HepG2 (cell line): ENCODE measurements around the gene RAC3. TPM values are rescaled to one million over a fixed set of nuclear protein-coding genes. Genes with fewer than 3 reads are reported as not detected.

Source experiments
- ELF1 ChIP-seq: sonication (generic); formaldehyde crosslinking; IDR thresholded peaks from 2 replicates; pipeline ENCODE4 v1.4.0; 2020; ENCODE audit warnings: missing genetic modification reagents
- KDM5A ChIP-seq: fragments of 200-600 bp; sonication (generic); IDR thresholded peaks from 2 replicates; pipeline ENCODE4 v1.7.0; 2018; ENCODE audit warnings: antibody characterized with exemption, mild to moderate bottlenecking, low read length, borderline replicate concordance
- TARDBP ChIP-seq: sonication (generic); formaldehyde crosslinking; IDR thresholded peaks from 2 replicates; pipeline ENCODE4 v1.8.0; 2022; ENCODE audit warnings: mild to moderate bottlenecking, missing genetic modification reagents
- THAP11 ChIP-seq: IDR thresholded peaks from 2 replicates; pipeline ENCODE4 v1.6.1; 2016; ENCODE audit warnings: missing biosample characterization, missing genetic modification reagents
- ZBTB7B ChIP-seq: sonication (generic); formaldehyde crosslinking; IDR thresholded peaks from 2 replicates; pipeline ENCODE4 v1.4.0; 2020; ENCODE audit warnings: missing genetic modification reagents
- ZNF124 ChIP-seq: sonication (generic); formaldehyde crosslinking; IDR thresholded peaks from 2 replicates; pipeline ENCODE4 v1.4.0; 2020; ENCODE audit warnings: missing genetic modification reagents
- ZNF891 ChIP-seq: sonication (generic); formaldehyde crosslinking; IDR thresholded peaks from 2 replicates; pipeline ENCODE4 v1.5.0; 2020; ENCODE audit warnings: mild to moderate bottlenecking, missing genetic modification reagents
- ZSCAN31 ChIP-seq: sonication (generic); formaldehyde crosslinking; IDR thresholded peaks from 2 replicates; pipeline ENCODE4 v1.5.0; 2020; ENCODE audit warnings: low read depth, mild to moderate bottlenecking, missing genetic modification reagents
- polyA plus RNA-seq, 8 experiments: library from polyadenylated mRNA; depleted of rRNA in 3 of 8; stranded (reverse) in 7 of 8; unstranded in 1 of 8; fragments of >200 nt; fragmentation: Illumina TruSeq in 4 of 8; extraction: Trizol in 4 of 8; gene quantifications; 2 replicates each; pipeline versions ENCODE4 v1.2.1 to v1.2.3, GENCODE V29; 2011 to 2016; ENCODE audit warnings: low read depth in 4 of 8, missing spikeins in 1 of 8, mixed read lengths in 1 of 8; ENCODE audit not compliant: insufficient read depth in 1 of 8
- total RNA-seq, 5 experiments: library from RNA; depleted of rRNA; stranded (reverse); fragments of >200 nt; fragmentation: Illumina TruSeq; extraction: Trizol; gene quantifications; 2 replicates each; pipeline ENCODE4 v1.2.3, GENCODE V29; 2016; ENCODE audit warnings: low read depth in 1 of 5
- TF ChIP-seq, protein P1 (sequence below): sonication (generic); formaldehyde crosslinking; IDR thresholded peaks from 2 replicates; pipeline ENCODE4 v1.8.0; 2022; ENCODE audit warnings: low read depth, missing genetic modification reagents
- TF ChIP-seq, protein P2 (sequence below): sonication (generic); formaldehyde crosslinking; IDR thresholded peaks from 2 replicates; pipeline ENCODE4 v1.4.0; 2020; ENCODE audit warnings: mild to moderate bottlenecking, missing genetic modification reagents
- TF ChIP-seq, protein P3 (sequence below): sonication (generic); formaldehyde crosslinking; IDR thresholded peaks from 2 replicates; pipeline ENCODE4 v1.4.0; 2020; ENCODE audit warnings: missing genetic modification reagents
- TF ChIP-seq, protein P4 (sequence below): sonication (generic); formaldehyde crosslinking; IDR thresholded peaks from 2 replicates; pipeline ENCODE4 v1.4.0; 2020; ENCODE audit warnings: missing genetic modification reagents, borderline replicate concordance
- TF ChIP-seq, protein P5 (sequence below): sonication (generic); formaldehyde crosslinking; conservative IDR thresholded peaks from 2 replicates; pipeline ENCODE4 v1.4.0; 2020; ENCODE audit warnings: missing genetic modification reagents
- TF ChIP-seq, protein P6 (sequence below): sonication (generic); formaldehyde crosslinking; IDR thresholded peaks from 2 replicates; pipeline ENCODE4 v1.4.0; 2020; ENCODE audit warnings: mild to moderate bottlenecking, missing genetic modification reagents, borderline replicate concordance

RAC3 gene
- total and polyA plus RNA-seq, 2 of the 13 experiments (the other 11 are each of a cell fraction or from before 2014, with no cell fraction given) = 10.5 to 21.3 TPM

DNA sequence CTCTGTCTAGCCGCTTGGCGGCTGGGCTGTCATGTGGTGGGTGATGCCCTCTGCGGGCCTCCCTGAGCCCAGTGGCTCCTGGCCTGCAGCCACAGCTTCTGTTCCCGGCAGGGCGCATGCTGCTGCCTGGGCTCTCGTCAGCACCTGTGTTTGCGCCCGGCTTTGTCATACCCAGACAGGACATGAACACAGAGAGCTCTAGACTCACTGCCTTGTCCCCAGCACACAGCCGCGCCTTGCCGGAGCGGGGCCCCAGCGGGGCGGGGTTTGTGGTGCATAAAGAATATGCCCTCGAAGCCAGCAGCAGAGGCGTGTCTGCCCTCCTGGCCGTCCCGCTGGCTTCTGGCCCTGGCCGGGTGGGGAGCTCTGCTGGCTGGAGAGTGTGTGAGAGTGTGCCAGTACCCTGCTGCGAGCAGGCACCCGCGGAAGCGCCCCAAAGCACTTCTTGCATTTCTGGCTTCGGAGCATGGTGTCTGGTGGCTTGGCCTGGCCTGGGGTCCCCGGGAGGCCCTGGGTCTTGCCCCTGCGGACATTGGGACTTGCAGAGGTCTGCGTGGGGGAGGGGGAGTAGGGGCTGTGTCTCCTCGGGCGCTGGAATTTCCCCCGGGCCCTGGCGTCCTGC is 39.7 kb upstream of the RAC3 start (continued):
- TF ChIP-seq, protein P1, sequence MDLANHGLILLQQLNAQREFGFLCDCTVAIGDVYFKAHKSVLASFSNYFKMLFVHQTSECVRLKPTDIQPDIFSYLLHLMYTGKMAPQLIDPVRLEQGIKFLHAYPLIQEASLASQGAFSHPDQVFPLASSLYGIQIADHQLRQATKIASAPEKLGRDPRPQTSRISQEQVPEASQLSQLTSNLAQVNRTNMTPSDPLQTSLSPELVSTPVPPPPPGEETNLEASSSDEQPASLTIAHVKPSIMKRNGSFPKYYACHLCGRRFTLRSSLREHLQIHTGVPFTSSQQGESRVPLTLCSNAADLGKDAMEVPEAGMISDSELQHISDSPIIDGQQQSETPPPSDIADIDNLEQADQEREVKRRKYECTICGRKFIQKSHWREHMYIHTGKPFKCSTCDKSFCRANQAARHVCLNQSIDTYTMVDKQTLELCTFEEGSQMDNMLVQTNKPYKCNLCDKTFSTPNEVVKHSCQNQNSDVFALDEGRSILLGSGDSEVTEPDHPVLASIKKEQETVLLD (CRISPR knock-in tag) = 0 out of 2 replicates have a peak, but pooled peaks have one; percentile 50
- TF ChIP-seq ZNF891 (CRISPR knock-in tag) = peak; percentile 25
- TF ChIP-seq ZNF124 (CRISPR knock-in tag) = peak; percentile 31; the same call in 1 of the 2 replicates
- TF ChIP-seq, protein P2, sequence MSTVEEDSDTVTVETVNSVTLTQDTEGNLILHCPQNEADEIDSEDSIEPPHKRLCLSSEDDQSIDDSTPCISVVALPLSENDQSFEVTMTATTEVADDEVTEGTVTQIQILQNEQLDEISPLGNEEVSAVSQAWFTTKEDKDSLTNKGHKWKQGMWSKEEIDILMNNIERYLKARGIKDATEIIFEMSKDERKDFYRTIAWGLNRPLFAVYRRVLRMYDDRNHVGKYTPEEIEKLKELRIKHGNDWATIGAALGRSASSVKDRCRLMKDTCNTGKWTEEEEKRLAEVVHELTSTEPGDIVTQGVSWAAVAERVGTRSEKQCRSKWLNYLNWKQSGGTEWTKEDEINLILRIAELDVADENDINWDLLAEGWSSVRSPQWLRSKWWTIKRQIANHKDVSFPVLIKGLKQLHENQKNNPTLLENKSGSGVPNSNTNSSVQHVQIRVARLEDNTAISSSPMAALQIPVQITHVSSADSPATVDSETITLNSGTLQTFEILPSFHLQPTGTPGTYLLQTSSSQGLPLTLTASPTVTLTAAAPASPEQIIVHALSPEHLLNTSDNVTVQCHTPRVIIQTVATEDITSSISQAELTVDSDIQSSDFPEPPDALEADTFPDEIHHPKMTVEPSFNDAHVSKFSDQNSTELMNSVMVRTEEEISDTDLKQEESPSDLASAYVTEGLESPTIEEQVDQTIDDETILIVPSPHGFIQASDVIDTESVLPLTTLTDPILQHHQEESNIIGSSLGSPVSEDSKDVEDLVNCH (CRISPR knock-in tag) = no peak
- peak; percentile 57 for TF ChIP-seq ELF1 (CRISPR knock-in tag)
- TF ChIP-seq, protein P3, sequence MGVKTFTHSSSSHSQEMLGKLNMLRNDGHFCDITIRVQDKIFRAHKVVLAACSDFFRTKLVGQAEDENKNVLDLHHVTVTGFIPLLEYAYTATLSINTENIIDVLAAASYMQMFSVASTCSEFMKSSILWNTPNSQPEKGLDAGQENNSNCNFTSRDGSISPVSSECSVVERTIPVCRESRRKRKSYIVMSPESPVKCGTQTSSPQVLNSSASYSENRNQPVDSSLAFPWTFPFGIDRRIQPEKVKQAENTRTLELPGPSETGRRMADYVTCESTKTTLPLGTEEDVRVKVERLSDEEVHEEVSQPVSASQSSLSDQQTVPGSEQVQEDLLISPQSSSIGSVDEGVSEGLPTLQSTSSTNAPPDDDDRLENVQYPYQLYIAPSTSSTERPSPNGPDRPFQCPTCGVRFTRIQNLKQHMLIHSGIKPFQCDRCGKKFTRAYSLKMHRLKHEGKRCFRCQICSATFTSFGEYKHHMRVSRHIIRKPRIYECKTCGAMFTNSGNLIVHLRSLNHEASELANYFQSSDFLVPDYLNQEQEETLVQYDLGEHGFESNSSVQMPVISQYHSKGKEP (CRISPR knock-in tag) = peak; percentile 22; the same call in 1 of the 2 replicates
- TF ChIP-seq THAP11 (CRISPR knock-in tag) = peak; percentile 73; the same call in 1 of the 2 replicates
- TF ChIP-seq KDM5A = peak; percentile 72; the same call in 1 of the 2 replicates
- TF ChIP-seq, protein P4, sequence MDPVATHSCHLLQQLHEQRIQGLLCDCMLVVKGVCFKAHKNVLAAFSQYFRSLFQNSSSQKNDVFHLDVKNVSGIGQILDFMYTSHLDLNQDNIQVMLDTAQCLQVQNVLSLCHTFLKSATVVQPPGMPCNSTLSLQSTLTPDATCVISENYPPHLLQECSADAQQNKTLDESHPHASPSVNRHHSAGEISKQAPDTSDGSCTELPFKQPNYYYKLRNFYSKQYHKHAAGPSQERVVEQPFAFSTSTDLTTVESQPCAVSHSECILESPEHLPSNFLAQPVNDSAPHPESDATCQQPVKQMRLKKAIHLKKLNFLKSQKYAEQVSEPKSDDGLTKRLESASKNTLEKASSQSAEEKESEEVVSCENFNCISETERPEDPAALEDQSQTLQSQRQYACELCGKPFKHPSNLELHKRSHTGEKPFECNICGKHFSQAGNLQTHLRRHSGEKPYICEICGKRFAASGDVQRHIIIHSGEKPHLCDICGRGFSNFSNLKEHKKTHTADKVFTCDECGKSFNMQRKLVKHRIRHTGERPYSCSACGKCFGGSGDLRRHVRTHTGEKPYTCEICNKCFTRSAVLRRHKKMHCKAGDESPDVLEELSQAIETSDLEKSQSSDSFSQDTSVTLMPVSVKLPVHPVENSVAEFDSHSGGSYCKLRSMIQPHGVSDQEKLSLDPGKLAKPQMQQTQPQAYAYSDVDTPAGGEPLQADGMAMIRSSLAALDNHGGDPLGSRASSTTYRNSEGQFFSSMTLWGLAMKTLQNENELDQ (CRISPR knock-in tag) = 0 out of 2 replicates have a peak, but pooled peaks have one; percentile 9
- peak; percentile 86 for TF ChIP-seq ZSCAN31 (CRISPR knock-in tag)
- TF ChIP-seq, protein P5, sequence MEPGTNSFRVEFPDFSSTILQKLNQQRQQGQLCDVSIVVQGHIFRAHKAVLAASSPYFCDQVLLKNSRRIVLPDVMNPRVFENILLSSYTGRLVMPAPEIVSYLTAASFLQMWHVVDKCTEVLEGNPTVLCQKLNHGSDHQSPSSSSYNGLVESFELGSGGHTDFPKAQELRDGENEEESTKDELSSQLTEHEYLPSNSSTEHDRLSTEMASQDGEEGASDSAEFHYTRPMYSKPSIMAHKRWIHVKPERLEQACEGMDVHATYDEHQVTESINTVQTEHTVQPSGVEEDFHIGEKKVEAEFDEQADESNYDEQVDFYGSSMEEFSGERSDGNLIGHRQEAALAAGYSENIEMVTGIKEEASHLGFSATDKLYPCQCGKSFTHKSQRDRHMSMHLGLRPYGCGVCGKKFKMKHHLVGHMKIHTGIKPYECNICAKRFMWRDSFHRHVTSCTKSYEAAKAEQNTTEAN (CRISPR knock-in tag) = peak; percentile 59; the same call in 1 of the 2 replicates
- TF ChIP-seq TARDBP (CRISPR knock-in tag) = peak; percentile 84
- TF ChIP-seq ZBTB7B (CRISPR knock-in tag) = peak; percentile 93
- TF ChIP-seq, protein P6, sequence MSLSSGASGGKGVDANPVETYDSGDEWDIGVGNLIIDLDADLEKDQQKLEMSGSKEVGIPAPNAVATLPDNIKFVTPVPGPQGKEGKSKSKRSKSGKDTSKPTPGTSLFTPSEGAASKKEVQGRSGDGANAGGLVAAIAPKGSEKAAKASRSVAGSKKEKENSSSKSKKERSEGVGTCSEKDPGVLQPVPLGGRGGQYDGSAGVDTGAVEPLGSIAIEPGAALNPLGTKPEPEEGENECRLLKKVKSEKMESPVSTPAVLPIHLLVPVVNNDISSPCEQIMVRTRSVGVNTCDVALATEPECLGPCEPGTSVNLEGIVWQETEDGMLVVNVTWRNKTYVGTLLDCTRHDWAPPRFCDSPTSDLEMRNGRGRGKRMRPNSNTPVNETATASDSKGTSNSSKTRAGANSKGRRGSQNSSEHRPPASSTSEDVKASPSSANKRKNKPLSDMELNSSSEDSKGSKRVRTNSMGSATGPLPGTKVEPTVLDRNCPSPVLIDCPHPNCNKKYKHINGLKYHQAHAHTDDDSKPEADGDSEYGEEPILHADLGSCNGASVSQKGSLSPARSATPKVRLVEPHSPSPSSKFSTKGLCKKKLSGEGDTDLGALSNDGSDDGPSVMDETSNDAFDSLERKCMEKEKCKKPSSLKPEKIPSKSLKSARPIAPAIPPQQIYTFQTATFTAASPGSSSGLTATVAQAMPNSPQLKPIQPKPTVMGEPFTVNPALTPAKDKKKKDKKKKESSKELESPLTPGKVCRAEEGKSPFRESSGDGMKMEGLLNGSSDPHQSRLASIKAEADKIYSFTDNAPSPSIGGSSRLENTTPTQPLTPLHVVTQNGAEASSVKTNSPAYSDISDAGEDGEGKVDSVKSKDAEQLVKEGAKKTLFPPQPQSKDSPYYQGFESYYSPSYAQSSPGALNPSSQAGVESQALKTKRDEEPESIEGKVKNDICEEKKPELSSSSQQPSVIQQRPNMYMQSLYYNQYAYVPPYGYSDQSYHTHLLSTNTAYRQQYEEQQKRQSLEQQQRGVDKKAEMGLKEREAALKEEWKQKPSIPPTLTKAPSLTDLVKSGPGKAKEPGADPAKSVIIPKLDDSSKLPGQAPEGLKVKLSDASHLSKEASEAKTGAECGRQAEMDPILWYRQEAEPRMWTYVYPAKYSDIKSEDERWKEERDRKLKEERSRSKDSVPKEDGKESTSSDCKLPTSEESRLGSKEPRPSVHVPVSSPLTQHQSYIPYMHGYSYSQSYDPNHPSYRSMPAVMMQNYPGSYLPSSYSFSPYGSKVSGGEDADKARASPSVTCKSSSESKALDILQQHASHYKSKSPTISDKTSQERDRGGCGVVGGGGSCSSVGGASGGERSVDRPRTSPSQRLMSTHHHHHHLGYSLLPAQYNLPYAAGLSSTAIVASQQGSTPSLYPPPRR = peak; percentile 80
